H9 (cell line): ENCODE data around the gene RALGAPA2. TPM values are rescaled to one million over a fixed set of nuclear protein-coding genes. Genes with fewer than 3 reads are reported as not detected.

Experiments
- DNase-seq: peaks from one replicate; pipeline ENCODE4 v3.0.0-alpha.2; 2017
- H2AFZ ChIP-seq: one replicate; pipeline ENCODE4 v1.6.1; 2013; ENCODE audit warnings: mild to moderate bottlenecking, low read length, control low read depth, moderate library complexity
- H2AK5ac ChIP-seq: 2 replicates; pipeline ENCODE4 v1.6.1; 2013; ENCODE audit warnings: low read length, control low read depth, mixed read lengths; ENCODE audit not compliant: insufficient read length
- H2BK120ac ChIP-seq: one replicate; pipeline ENCODE4 v1.6.1; 2013; ENCODE audit warnings: low read depth, mild to moderate bottlenecking, low read length, control low read depth, inconsistent platforms; ENCODE audit not compliant: poor library complexity, severe bottlenecking
- H2BK12ac ChIP-seq: 2 replicates; pipeline ENCODE4 v1.6.1; 2013; ENCODE audit warnings: low read length, control low read depth, mixed read lengths, low read depth; ENCODE audit not compliant: insufficient read length
- H2BK15ac ChIP-seq: 2 replicates; pipeline ENCODE4 v1.6.1; 2013; ENCODE audit warnings: low read depth, low read length, control low read depth
- H2BK20ac ChIP-seq: one replicate; pipeline ENCODE4 v1.6.1; 2013; ENCODE audit warnings: low read depth, mild to moderate bottlenecking, low read length, control low read depth, inconsistent platforms; ENCODE audit not compliant: poor library complexity, severe bottlenecking
- H2BK5ac ChIP-seq: 2 replicates; pipeline ENCODE4 v1.6.1; 2013; ENCODE audit warnings: low read length, control low read depth, mixed read lengths; ENCODE audit not compliant: insufficient read length
- H3K14ac ChIP-seq: 2 replicates; pipeline ENCODE4 v1.6.1; 2013; ENCODE audit warnings: low read length, control low read depth; ENCODE audit not compliant: insufficient read depth
- H3K18ac ChIP-seq: 2 replicates; pipeline ENCODE4 v1.6.1; 2013; ENCODE audit warnings: low read depth, mild to moderate bottlenecking, mixed read lengths, low read length, control low read depth; ENCODE audit not compliant: insufficient read length
- H3K23ac ChIP-seq: 2 replicates; pipeline ENCODE4 v1.6.1; 2013; ENCODE audit warnings: low read length, control low read depth, mixed read lengths, low read depth; ENCODE audit not compliant: insufficient read length
- H3K23me2 ChIP-seq: 2 replicates; pipeline ENCODE4 v1.6.1; 2013; ENCODE audit warnings: low read depth, mild to moderate bottlenecking, mixed read lengths, low read length, control low read depth; ENCODE audit not compliant: insufficient read length, poor library complexity, severe bottlenecking
- H3K27ac ChIP-seq: 2 replicates; pipeline ENCODE4 v1.5.1; 2013; ENCODE audit warnings: low read length, control low read depth, mixed read lengths, low read depth; ENCODE audit not compliant: insufficient read length
- H3K27me3 ChIP-seq: 2 replicates; pipeline ENCODE4 v1.6.1; 2013; ENCODE audit warnings: low read length, control low read depth, inconsistent platforms; ENCODE audit not compliant: insufficient read depth
- H3K4ac ChIP-seq: 2 replicates; pipeline ENCODE4 v1.6.1; 2013; ENCODE audit warnings: low read depth, mild to moderate bottlenecking, control low read depth, inconsistent platforms, low read length, moderate library complexity
- H3K4me1 ChIP-seq: 2 replicates; pipeline ENCODE4 v1.6.1; 2013; ENCODE audit warnings: low read length, control low read depth, inconsistent platforms; ENCODE audit not compliant: insufficient read depth
- H3K4me2 ChIP-seq: 2 replicates; pipeline ENCODE4 v1.6.1; 2013; ENCODE audit warnings: low read length, control low read depth, mixed read lengths; ENCODE audit not compliant: insufficient read length, insufficient read depth
- H3K56ac ChIP-seq: 2 replicates; pipeline ENCODE4 v1.6.1; 2013; ENCODE audit warnings: low read depth, mild to moderate bottlenecking, mixed read lengths, low read length, control low read depth; ENCODE audit not compliant: insufficient read length
- H3K79me1 ChIP-seq: 2 replicates; pipeline ENCODE4 v1.6.1; 2013; ENCODE audit warnings: low read depth, mild to moderate bottlenecking, moderate library complexity, low read length, control low read depth, inconsistent platforms; ENCODE audit not compliant: insufficient read depth, poor library complexity, severe bottlenecking
- H3K79me2 ChIP-seq: 2 replicates; pipeline ENCODE4 v1.6.1; 2013; ENCODE audit warnings: low read length, control low read depth, inconsistent platforms; ENCODE audit not compliant: insufficient read depth
- H3K9ac ChIP-seq: 2 replicates; pipeline ENCODE4 v1.6.1; 2013; ENCODE audit warnings: low read length, control low read depth, mixed read lengths; ENCODE audit not compliant: insufficient read length; ENCODE audit errors: extremely low read depth
- H3K9me3 ChIP-seq: one replicate; pipeline ENCODE4 v1.6.1; 2013; ENCODE audit warnings: low read depth, low read length, inconsistent platforms; ENCODE audit not compliant: control insufficient read depth
- H3T11ph ChIP-seq: one replicate; pipeline ENCODE4 v1.6.1; 2013; ENCODE audit warnings: mild to moderate bottlenecking, low read length, control low read depth, inconsistent platforms
- H4K20me1 ChIP-seq: one replicate; pipeline ENCODE4 v1.6.1; 2013; ENCODE audit not compliant: control insufficient read depth, insufficient read length, insufficient read depth
- H4K5ac ChIP-seq: 2 replicates; pipeline ENCODE4 v1.6.1; 2013; ENCODE audit warnings: low read depth, mild to moderate bottlenecking, mixed read lengths, low read length, control low read depth; ENCODE audit not compliant: insufficient read length
- H4K8ac ChIP-seq: replicated peaks from 2 replicates; pipeline ENCODE4 v1.6.1; 2013; ENCODE audit warnings: low read length, control low read depth, mixed read lengths, low read depth; ENCODE audit not compliant: insufficient read length
- H4K91ac ChIP-seq: 2 replicates; pipeline ENCODE4 v1.6.1; 2013; ENCODE audit warnings: low read depth, mild to moderate bottlenecking, moderate library complexity, mixed read lengths, low read length, control low read depth; ENCODE audit not compliant: insufficient read length
- H3K27ac Mint-ChIP-seq, 3 experiments: 2 replicates in 2 of 3; 3 replicates in 1 of 3; pipeline ENCODE4 v1.8.0; 2020 to 2021; ENCODE audit warnings: mixed read lengths in 3 of 3, mild to moderate bottlenecking in 1 of 3, moderate library complexity in 1 of 3
- H3K27me3 Mint-ChIP-seq: 2 replicates; pipeline ENCODE4 v1.8.0; 2021; ENCODE audit warnings: low read depth, mild to moderate bottlenecking, moderate library complexity, mixed read lengths
- H3K36me3 Mint-ChIP-seq, 3 experiments: 2 replicates in 2 of 3; 3 replicates in 1 of 3; pipeline ENCODE4 v1.8.0; 2020 to 2021; ENCODE audit warnings: low read depth in 3 of 3, mixed read lengths in 3 of 3; ENCODE audit not compliant: insufficient read depth in 1 of 3
- H3K4me1 Mint-ChIP-seq, 2 experiments: 2 replicates each; pipeline ENCODE4 v1.8.0; 2020; ENCODE audit warnings: mixed read lengths in 2 of 2
- H3K4me3 Mint-ChIP-seq, 2 experiments: 2 replicates in 1 of 2; 3 replicates in 1 of 2; pipeline ENCODE4 v1.8.0; 2020 to 2021; ENCODE audit warnings: mild to moderate bottlenecking in 2 of 2, mixed read lengths in 2 of 2, moderate library complexity in 1 of 2
- H3K9me3 Mint-ChIP-seq, 2 experiments: 2 replicates in 1 of 2; 3 replicates in 1 of 2; pipeline ENCODE4 v1.8.0; 2020; ENCODE audit warnings: mild to moderate bottlenecking in 2 of 2, mixed read lengths in 2 of 2, moderate library complexity in 1 of 2
- CTCF ChIP-seq: fragments of 200-600 bp; sonication (generic); conservative IDR thresholded peaks from 3 replicates; pipeline ENCODE4 v1.8.0; 2021; ENCODE audit warnings: antibody characterized with exemption, mild to moderate bottlenecking
- WGBS: extraction: QIAGEN DNeasy Blood & Tissue Kit; methylation state at CpG from one replicate; pipeline ENCODE4 v1.1.7; 2013; ENCODE audit warnings: missing lambda C conversion rate, low lambda C conversion rate, mixed read lengths; ENCODE audit not compliant: insufficient read length; ENCODE audit errors: extremely low coverage; 5-methylcytosine and 5-hydroxymethylcytosine counted together
- total RNA-seq: library from RNA; stranded (reverse); gene quantifications from 2 replicates; pipeline ENCODE4 v1.2.1, GENCODE V29; 2021

RALGAPA2 gene
- total RNA-seq, 1 experiment from 2014 or later, result 16.6 TPM

- Histone ChIP-seq H2BK20ac (no peak overlapping the region), H2AK5ac (no peak overlapping the region), H3K9me3 (no peaks in the 10 kb centered on the region), H4K5ac (no peak overlapping the region), H3K9ac (no peak overlapping the region), H3K56ac (no peak overlapping the region), H3K18ac (no peak overlapping the region), H3K23ac (no peak overlapping the region), H2BK5ac (no peak overlapping the region), H4K91ac (no peak overlapping the region), H3K23me2 (no peaks in the 10 kb centered on the region), H3T11ph (no peak overlapping the region), H2AFZ (no peak overlapping the region), H2BK120ac (no peak overlapping the region), H3K79me1 (no peaks in the 10 kb centered on the region), H3K14ac (no peak overlapping the region), H3K4me2 (no peak overlapping the region), H3K79me2 (no peaks in the 10 kb centered on the region), H4K20me1 (no peaks in the 10 kb centered on the region), H3K4me1 (no peaks in the 10 kb centered on the region), H3K27ac (no peak overlapping the region), H3K4ac (no peak overlapping the region), H2BK12ac (no peak overlapping the region), H4K8ac (no peak overlapping the region), H2BK15ac (no peak overlapping the region), H3K27me3 (no peaks in the 10 kb centered on the region)
- DNase-seq, result no peak
- Mint-ChIP-seq H3K4me1 (peaks cover 11 to 13% of the 10 kb centered on the region in 2 experiments), H3K9me3 (no peaks in the 10 kb centered on the region), H3K27ac (no peak overlapping the region), H3K27me3 (no peaks in the 10 kb centered on the region; the same call in none of the 2 replicates), H3K4me3 (no peak overlapping the region), H3K36me3 (no peaks in the 10 kb centered on the region)
- TF ChIP-seq CTCF, result no peak
- WGBS, result no CpG with 5 or more reads among the region's 11 CpGs
These were observed 18.8 kb upstream of the RALGAPA2 start for GRCh38 chr20:20731000-20731944.
